Neural progenitor cell (in vitro differentiated cells): ENCODE data around the gene RARS1. TPM values are rescaled to one million over a fixed set of nuclear protein-coding genes. Genes with fewer than 3 reads are reported as not detected.

ENCODE experiments used
- microRNA-seq: library from miRNA; unstranded; fragments of <30 nt; microRNA quantifications from one replicate; pipeline ENCODE4, GENCODE V29; 2016
- small RNA-seq: library from RNA; depleted of rRNA; stranded (forward); fragments of <200 nt; gene quantifications from one replicate; pipeline ENCODE3, GENCODE V24; 2015
- total RNA-seq: library from RNA; depleted of rRNA; stranded (reverse); fragments of >200 nt; gene quantifications from 2 replicates; pipeline ENCODE4 v1.2.3, GENCODE V29; 2015; ENCODE audit warnings: low replicate concordance

RARS1 gene
- total RNA-seq, 1 donor from 2014 or later = 191 TPM

Small RNAs within 50 kb of the gene (microRNA-seq; reads per million reads assigned to microRNA genes)
- gene MIR103A1 = not detected
- gene MIR103B1 = not detected

Small RNAs within 50 kb of the gene (small RNA-seq; reads per million reads assigned to genes)
- 0.18 reads per million for gene MIR103A1

Other genes starting within 250 kb of the RARS1 start
- gene WWC1, start 194.8 kb upstream of the RARS1 start, total RNA-seq = 6.3 and 6.7 TPM in 2 replicates
- 0.19 and 0.34 TPM in 2 replicates for gene FBLL1, start 42.8 kb downstream of the RARS1 start, total RNA-seq
- 81.5 and 117 TPM in 2 replicates for gene PANK3, start 92.9 kb downstream of the RARS1 start, total RNA-seq